ENCODE data around the gene CNST. TPM values are rescaled to one million over a fixed set of nuclear protein-coding genes. Genes with fewer than 3 reads are reported as not detected.

Gene CNST
- polyA plus RNA-seq, 1 donor (not counting 4 experiments of a cell fraction or from before 2014, with no cell fraction given) = 9.8 TPM

DNA sequence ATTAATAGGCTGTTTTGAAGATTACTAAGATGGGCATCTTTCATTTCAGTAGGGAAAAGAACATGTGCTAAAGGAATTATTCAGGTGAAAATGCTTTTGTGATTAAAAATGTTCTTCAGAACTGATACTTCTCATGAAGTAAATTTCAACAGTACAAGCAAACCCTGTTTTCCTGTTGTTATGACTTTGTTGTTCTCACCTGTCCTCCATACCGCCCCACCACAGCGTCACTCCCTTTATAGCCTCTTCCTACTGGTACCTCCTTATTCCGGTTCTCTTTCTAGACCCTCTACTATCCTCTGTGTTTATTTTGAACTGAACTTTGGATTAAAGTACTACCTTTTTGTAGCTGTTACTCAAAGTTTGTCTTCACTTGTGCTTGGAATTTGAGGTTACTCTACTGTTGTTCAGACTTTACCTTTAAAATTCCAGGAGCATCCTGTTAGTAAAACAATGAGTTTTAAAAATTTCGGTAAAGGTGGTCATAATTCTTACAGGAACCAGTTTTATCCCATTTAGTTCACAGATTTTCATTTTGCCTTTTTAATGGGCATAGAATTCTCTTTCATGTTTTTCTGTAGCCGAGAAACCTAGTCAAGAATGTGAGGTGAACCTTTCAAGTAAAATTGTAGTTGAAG lies 10.9 kb downstream of the CNST start:
- Histone ChIP-seq H3K79me2 (ENCODE audit: control insufficient read depth, insufficient read depth, low read length) (peaks cover 11% of the 10 kb centered on the region), H3K36me3 (ENCODE audit: control insufficient read depth in 2 of 2, extremely low read depth in 1 of 2, insufficient read depth in 2 of 2, low read length in 2 of 2) (no peaks in the 10 kb centered on the region), H3K4me3 (ENCODE audit: control insufficient read depth in 2 of 3, extremely low read depth in 1 of 3, insufficient read depth in 2 of 3, low read depth in 1 of 3, low read length in 3 of 3) (no peak overlapping the region), H3K9ac (ENCODE audit: control insufficient read depth, extremely low read depth, insufficient read depth, low read length) (no peak overlapping the region), H3K9me1 (ENCODE audit: control insufficient read depth, extremely low read depth, insufficient read depth, low read length) (no peaks in the 10 kb centered on the region), H3K4me1 (ENCODE audit: control insufficient read depth, extremely low read depth, insufficient read depth, low read length) (no peaks in the 10 kb centered on the region), H2AFZ (ENCODE audit: control insufficient read depth, low read length) (no peak overlapping the region), H3K9me3 (ENCODE audit: control insufficient read depth, low read depth, low read length) (no peaks in the 10 kb centered on the region), H3K27ac (ENCODE audit: control insufficient read depth, insufficient read depth, low read length) (no peak overlapping the region), H3K27me3 (ENCODE audit: control insufficient read depth, extremely low read depth, insufficient read depth, low read length) (no peaks in the 10 kb centered on the region), H4K20me1 (ENCODE audit: control insufficient read depth, extremely low read depth, insufficient read depth, low read length) (no peaks in the 10 kb centered on the region), H3K4me2 (ENCODE audit: control insufficient read depth, extremely low read depth, insufficient read depth, low read depth, low read length) (no peak overlapping the region)
- no peak for TF ChIP-seq EZH2 (IDR thresholded peaks at IDR 0.05; ENCODE audit: low read length)
- TF ChIP-seq, protein P1, sequence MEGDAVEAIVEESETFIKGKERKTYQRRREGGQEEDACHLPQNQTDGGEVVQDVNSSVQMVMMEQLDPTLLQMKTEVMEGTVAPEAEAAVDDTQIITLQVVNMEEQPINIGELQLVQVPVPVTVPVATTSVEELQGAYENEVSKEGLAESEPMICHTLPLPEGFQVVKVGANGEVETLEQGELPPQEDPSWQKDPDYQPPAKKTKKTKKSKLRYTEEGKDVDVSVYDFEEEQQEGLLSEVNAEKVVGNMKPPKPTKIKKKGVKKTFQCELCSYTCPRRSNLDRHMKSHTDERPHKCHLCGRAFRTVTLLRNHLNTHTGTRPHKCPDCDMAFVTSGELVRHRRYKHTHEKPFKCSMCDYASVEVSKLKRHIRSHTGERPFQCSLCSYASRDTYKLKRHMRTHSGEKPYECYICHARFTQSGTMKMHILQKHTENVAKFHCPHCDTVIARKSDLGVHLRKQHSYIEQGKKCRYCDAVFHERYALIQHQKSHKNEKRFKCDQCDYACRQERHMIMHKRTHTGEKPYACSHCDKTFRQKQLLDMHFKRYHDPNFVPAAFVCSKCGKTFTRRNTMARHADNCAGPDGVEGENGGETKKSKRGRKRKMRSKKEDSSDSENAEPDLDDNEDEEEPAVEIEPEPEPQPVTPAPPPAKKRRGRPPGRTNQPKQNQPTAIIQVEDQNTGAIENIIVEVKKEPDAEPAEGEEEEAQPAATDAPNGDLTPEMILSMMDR (optimal IDR thresholded peaks at IDR 0.05 in 1 of 3, IDR thresholded peaks at IDR 0.05 in 1 of 3, conservative IDR thresholded peaks at IDR 0.05 in 1 of 3; ENCODE audit: extremely low read depth in 1 of 3, insufficient read depth in 2 of 3, low read length in 3 of 3) = no peak
- FAIRE-seq (no peak), DNase-seq (ENCODE audit: low read depth, low spot score) (no peak)
- dilution Hi-C loops (cut with MboI; ENCODE audit: extremely low pct_ligation_motif_present, low sequenced_read_pairs) = no loop called here

DNA sequence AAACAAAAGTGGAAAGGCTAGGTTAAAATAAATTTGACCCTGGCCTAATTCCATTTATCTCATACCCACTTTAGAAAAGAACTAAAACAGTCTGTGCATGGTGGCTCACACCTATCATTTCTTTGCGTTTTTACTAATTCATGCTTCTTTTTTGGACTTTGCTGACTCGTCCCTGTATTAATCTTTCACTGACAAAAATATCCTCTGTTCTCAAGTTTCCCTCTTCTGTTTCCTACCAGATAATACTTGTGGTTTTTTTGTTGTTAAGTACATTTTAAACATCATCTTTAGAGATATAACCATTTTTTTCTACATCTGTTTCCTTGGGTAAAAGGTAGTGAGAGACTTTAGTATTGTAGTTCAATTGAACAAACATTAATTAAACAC lies 11.5 kb downstream of the CNST start:
- DNase-seq (ENCODE audit: low read depth, low spot score) (no peak), FAIRE-seq (no peak)
- Histone ChIP-seq H3K4me1 (ENCODE audit: control insufficient read depth, extremely low read depth, insufficient read depth, low read length) (no peaks in the 10 kb centered on the region), H3K9me1 (ENCODE audit: control insufficient read depth, extremely low read depth, insufficient read depth, low read length) (no peaks in the 10 kb centered on the region), H3K27me3 (ENCODE audit: control insufficient read depth, extremely low read depth, insufficient read depth, low read length) (no peaks in the 10 kb centered on the region), H3K27ac (ENCODE audit: control insufficient read depth, insufficient read depth, low read length) (no peak overlapping the region), H3K79me2 (ENCODE audit: control insufficient read depth, insufficient read depth, low read length) (peaks cover 13% of the 10 kb centered on the region), H3K4me2 (ENCODE audit: control insufficient read depth, extremely low read depth, insufficient read depth, low read depth, low read length) (no peak overlapping the region), H3K9ac (ENCODE audit: control insufficient read depth, extremely low read depth, insufficient read depth, low read length) (no peak overlapping the region), H3K9me3 (ENCODE audit: control insufficient read depth, low read depth, low read length) (no peaks in the 10 kb centered on the region), H3K36me3 (ENCODE audit: control insufficient read depth in 2 of 2, extremely low read depth in 1 of 2, insufficient read depth in 2 of 2, low read length in 2 of 2) (no peaks in the 10 kb centered on the region), H4K20me1 (ENCODE audit: control insufficient read depth, extremely low read depth, insufficient read depth, low read length) (no peaks in the 10 kb centered on the region), H3K4me3 (ENCODE audit: control insufficient read depth in 2 of 3, extremely low read depth in 1 of 3, insufficient read depth in 2 of 3, low read depth in 1 of 3, low read length in 3 of 3) (no peak overlapping the region), H2AFZ (ENCODE audit: control insufficient read depth, low read length) (no peak overlapping the region)
- dilution Hi-C loops (cut with MboI; ENCODE audit: extremely low pct_ligation_motif_present, low sequenced_read_pairs) = no loop called here
- TF ChIP-seq, protein P1 (optimal IDR thresholded peaks at IDR 0.05 in 1 of 3, IDR thresholded peaks at IDR 0.05 in 1 of 3, conservative IDR thresholded peaks at IDR 0.05 in 1 of 3; ENCODE audit: extremely low read depth in 1 of 3, insufficient read depth in 2 of 3, low read length in 3 of 3) = no peak
- TF ChIP-seq EZH2 (IDR thresholded peaks at IDR 0.05; ENCODE audit: low read length) = no peak
